ENCODE results near the gene FUBP3.
"Not testable (repeated sequence)": the region's sequence is repeated elsewhere in the genome, so short reads cannot be mapped to it uniquely, and the experiment has no call there.

FUBP3 gene

DNA sequence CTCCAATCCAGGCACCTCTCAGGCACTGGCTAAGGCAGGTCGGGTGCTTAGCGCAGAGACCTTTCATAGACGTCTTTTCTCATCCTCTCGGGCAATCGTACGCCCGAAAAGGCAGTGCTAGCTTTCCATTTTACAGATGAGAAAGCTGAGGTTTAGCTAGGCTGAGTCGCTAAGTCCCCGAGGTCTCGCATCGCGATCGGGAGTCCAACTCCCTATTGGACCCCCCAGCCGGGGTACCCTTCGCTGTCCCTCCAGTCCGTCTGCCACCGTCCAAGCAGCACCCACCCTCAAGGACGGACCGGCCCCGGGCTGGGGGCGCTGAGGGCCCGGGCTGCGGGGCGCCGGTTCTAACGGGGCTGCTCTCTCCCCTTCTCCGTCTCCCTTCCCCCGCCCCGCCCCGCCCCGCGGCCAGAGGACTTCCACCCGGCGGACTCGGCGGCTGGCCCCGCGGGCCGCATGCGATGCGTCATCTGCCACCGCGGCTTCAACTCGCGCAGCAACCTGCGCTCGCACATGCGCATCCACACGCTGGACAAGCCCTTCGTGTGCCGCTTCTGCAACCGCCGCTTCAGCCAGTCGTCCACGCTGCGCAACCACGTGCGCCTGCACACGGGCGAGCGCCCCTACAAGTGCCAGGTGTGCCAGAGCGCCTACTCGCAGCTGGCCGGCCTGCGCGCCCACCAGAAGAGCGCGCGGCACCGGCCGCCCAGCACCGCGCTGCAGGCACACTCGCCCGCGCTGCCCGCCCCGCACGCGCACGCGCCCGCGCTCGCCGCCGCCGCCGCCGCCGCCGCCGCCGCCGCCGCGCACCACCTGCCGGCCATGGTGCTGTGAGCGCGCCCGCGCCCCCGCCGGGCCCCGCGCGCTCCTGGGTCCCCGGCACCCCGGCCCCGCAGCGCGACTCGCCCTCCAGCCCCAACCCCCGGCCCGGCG, 101.7 kb downstream of the FUBP3 start:
- peak; percentile 88 for DNase-seq (ENCODE audit: low spot score)

DNA sequence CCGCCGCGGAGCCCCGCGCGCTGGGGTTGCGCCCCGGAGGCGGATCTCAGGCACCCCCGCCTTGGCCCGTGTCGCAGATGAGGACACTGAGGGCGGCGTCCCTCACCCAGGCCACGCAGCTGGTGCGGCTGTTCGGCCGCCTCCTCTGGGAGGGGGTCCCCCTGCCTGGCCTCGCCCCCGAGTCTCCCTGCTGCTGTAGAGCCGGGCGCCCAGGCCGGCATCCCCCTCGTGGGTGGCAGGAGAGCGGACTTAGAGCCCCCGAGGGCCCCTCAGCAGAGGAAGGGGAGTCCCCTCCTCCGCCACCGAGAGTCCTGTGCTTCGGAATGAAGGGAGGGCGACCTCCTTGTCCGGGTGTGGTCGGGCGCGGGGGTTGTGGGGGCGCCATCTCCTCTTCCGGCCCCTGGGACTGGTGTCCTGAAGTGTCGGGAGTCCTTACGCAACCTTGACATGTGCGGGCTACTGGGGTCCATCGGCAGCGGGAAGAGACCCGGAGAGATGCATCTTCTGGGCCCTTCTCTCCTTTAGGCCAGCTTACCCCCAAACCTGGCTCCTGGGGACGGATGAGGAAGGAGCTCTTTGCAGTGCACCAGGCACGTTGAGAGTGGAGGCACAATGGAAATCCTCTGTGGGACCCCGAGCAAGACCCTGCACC, 102.5 kb downstream of the FUBP3 start:
- peak; percentile 60 for DNase-seq (ENCODE audit: low spot score)

DNA sequence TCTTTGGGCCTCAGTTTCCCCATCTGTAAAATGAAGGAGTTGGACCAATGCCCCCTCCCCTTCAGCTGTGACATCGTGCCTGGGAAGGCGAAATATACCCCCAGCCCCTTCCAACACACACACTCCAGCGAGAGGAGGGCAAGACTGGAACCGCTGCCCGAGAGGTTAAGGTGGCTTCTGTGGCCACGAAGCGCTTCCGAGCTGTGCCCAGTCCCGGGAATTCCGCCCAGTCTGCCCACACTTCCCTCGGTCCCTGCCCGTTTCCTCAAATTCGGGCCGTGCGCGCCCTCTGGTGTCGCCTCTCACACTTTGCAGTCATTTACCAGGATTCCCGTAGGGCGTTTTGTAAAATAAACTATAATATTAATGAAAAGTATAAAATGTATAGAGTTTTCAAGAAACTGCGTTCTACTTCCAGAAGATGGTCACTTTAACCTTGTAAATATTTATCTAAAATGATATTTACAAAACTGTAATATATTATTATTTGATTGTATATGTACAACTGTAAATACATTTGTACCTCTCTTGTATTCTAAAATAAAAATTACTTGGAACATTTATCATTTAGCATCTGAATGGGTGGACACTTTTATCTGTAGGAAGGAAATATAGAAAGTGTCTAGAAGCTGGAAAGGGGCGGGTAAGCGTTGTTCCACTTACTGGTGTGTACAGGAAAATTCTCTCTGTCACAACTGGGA, 103.2 kb downstream of the FUBP3 start:
- peak; percentile 77 for DNase-seq (ENCODE audit: low spot score)

DNA sequence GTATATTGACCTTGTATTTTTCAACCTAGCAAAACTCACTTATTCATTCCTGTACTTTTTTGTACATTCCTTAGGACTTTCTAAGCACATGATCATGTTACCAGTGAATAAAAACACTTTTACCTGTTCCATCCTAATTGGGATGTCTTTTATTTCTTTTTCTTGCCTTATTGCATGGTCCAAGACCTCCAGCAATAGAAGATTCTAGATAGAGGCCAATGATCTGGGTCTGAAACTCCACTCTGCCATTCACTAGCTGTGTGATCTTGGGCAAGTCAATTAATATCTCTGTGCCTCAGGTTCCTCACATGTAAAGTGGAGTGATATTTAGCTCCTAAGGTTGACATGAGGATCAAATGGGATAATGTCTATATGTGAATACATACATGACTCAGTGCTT, 105.7 kb downstream of the FUBP3 start:
- no peak for DNase-seq (ENCODE audit: low spot score)

DNA sequence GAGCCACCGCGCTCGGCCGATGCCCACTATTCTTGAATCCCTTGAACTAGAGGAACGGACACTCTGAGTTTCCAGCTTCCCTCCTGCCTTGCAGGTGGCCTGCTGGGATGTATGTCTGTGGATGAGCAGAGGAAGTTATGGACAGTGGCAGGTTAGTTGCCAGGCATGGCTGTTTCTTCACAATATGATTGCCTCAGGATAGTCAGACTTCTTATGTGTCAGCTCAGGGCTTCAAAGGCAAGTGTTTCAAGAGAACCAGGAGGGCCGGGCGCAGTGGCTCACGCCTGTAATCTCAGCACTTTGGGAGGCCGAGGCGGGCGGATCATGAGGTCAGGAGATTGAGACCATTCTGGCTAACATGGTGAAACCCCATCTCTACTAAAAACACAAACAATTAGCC, 106.6 kb downstream of the FUBP3 start:
- not testable (repeated sequence) for DNase-seq (ENCODE audit: low spot score)

DNA sequence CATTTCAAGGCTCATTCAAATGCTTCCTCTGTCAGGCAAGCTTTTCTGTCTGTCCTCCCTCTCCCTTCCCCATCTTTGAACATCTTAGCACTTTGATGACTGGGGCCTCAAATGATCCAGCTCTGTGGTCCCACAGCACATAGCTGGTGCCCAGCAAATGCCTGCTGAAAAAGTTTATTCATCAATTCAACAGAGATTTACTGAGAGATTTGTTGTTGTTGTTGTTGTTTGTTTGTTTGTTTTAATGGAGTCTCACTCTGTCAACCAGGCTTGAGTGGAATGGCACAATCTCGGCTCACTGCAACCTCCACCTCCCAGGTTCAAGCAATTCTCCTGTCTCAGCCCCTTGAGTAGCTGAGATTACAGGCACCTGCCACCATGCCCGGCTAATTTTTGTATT, 108.2 kb downstream of the FUBP3 start:
- no peak for DNase-seq (ENCODE audit: low spot score)

Small RNA genes lying within 50 kb of the gene (small RNA-seq; reads per million reads assigned to genes)
- gene MIR6856: 0 reads per million in 2 experiments
